CD4-positive, alpha-beta T cell (primary cell): ENCODE data around the gene SOS2. TPM values are rescaled to one million over a fixed set of nuclear protein-coding genes. Genes with fewer than 3 reads are reported as not detected.
"Not testable (repeated sequence)": the region's sequence is repeated elsewhere in the genome, so short reads cannot be mapped to it uniquely, and the experiment has no call there.

Experiments used
- ATAC-seq: fragments of 200-7000 bp; cut with Tn5 transposase; one replicate; pipeline ENCODE4 v1.10.0; 2022; ENCODE audit warnings: mild to moderate bottlenecking; ENCODE audit not compliant: poor library complexity
- CTCF ChIA-PET: fragments of 350-600 bp; sonication (Branson Sonifier 250); formaldehyde crosslinking; loops from one replicate; lab custom pipeline; 2021; ENCODE audit warnings: antibody characterized with exemption, inconsistent platforms; lab: Charles Lee
- POLR2A ChIA-PET: fragments of 350-600 bp; sonication (Branson Sonifier 250); formaldehyde crosslinking; loops from one replicate; lab custom pipeline; 2021; ENCODE audit warnings: antibody characterized with exemption, inconsistent platforms; lab: Charles Lee
- DNase-seq, 14 experiments: peaks; one replicate each; pipeline ENCODE4 v3.0.0-alpha.2; 2013 to 2020; ENCODE audit warnings: mixed read lengths in 2 of 14
- H3K27ac ChIP-seq, 2 donors: one replicate each; pipeline versions ENCODE4 v1.5.1 to v1.7.0; 2013; ENCODE audit warnings: low read length in 2 of 2, low read depth in 1 of 2, mild to moderate bottlenecking in 1 of 2
- H3K27me3 ChIP-seq, 2 experiments: 1 replicate in 1 of 2; 2 replicates in 1 of 2; pipeline versions ENCODE4 v1.6.1 to v1.7.0; 2013; ENCODE audit warnings: low read length in 2 of 2, control low read depth in 1 of 2, mild to moderate bottlenecking in 1 of 2, moderate library complexity in 1 of 2; ENCODE audit not compliant: insufficient read depth in 2 of 2, control insufficient read depth in 1 of 2
- H3K36me3 ChIP-seq: one replicate; pipeline ENCODE4 v1.6.1; 2013; ENCODE audit warnings: low read length, control low read depth; ENCODE audit not compliant: insufficient read depth
- H3K4me1 ChIP-seq: one replicate; pipeline ENCODE4 v1.6.1; 2013; ENCODE audit warnings: low read length, control low read depth; ENCODE audit not compliant: insufficient read depth
- H3K4me3 ChIP-seq: one replicate; pipeline ENCODE4 v1.5.1; 2013; ENCODE audit warnings: mild to moderate bottlenecking, low read length, moderate library complexity
- H3K9me3 ChIP-seq, 2 experiments: 1 replicate in 1 of 2; 2 replicates in 1 of 2; pipeline versions ENCODE4 v1.6.1 to v1.7.0; 2013; ENCODE audit warnings: low read length in 2 of 2, mild to moderate bottlenecking in 2 of 2, control low read depth in 1 of 2, moderate library complexity in 1 of 2; ENCODE audit not compliant: control insufficient read depth in 1 of 2, insufficient read depth in 1 of 2
- H3K27ac Mint-ChIP-seq: one replicate; pipeline ENCODE4 v1.8.0; 2020; ENCODE audit warnings: mixed read lengths
- H3K27me3 Mint-ChIP-seq: one replicate; pipeline ENCODE4 v1.8.0; 2021; ENCODE audit warnings: mixed read lengths
- H3K36me3 Mint-ChIP-seq: one replicate; pipeline ENCODE4 v1.8.0; 2021; ENCODE audit warnings: low read depth, mixed read lengths
- H3K4me1 Mint-ChIP-seq: one replicate; pipeline ENCODE4 v1.8.0; 2021; ENCODE audit warnings: low read depth, mixed read lengths
- H3K4me3 Mint-ChIP-seq: one replicate; pipeline ENCODE4 v1.8.0; 2020; ENCODE audit warnings: mild to moderate bottlenecking, mixed read lengths
- H3K9me3 Mint-ChIP-seq: one replicate; pipeline ENCODE4 v1.8.0; 2020; ENCODE audit warnings: mixed read lengths
- CTCF ChIP-seq: fragments of 200-600 bp; IDR thresholded peaks from one replicate; pipeline ENCODE4 v1.8.0; 2022; ENCODE audit warnings: antibody characterized with exemption, mild to moderate bottlenecking
- intact Hi-C, 2 experiments: fragments of 100-400 bp; cut with DNase I in 1 of 2; cut with micrococcal nuclease in 1 of 2; formaldehyde crosslinking; loops; one replicate each; pipeline versions ENCODE4 v1.15.1 to v1.9.0; 2023 to 2025; cut with DNase I, micrococcal nuclease
- total RNA-seq, 174 experiments: library from RNA in 2 of 174; stranded (reverse) in 2 of 174; gene quantifications; one replicate each; pipeline ENCODE4 v1.2.3 and lab custom pipeline; 2021 to 2026

Gene SOS2
- total RNA-seq, 2 experiments from 2014 or later = 53.8 to 56.7 TPM

- intact Hi-C loops, POLR2A ChIA-PET, H3K27ac ChIP-seq, H3K27ac Mint-ChIP-seq, H3K27me3 Mint-ChIP-seq, H3K36me3 ChIP-seq, DNase-seq, H3K36me3 Mint-ChIP-seq, H3K4me3 ChIP-seq, H3K4me1 ChIP-seq, H3K4me3 Mint-ChIP-seq, H3K27me3 ChIP-seq, H3K9me3 Mint-ChIP-seq, H3K9me3 ChIP-seq, CTCF ChIA-PET, ATAC-seq: not testable (repeated sequence)
- H3K4me1 Mint-ChIP-seq = peaks cover 33% of the 10 kb centered on the region
Measured at GRCh38 chr14:50073663-50074062, 157.7 kb downstream of the SOS2 start.

- H3K36me3 ChIP-seq = no peaks in the 10 kb centered on the region
- H3K9me3 ChIP-seq = no peaks in the 10 kb centered on the region
- intact Hi-C loops = no loop called here
- H3K4me1 Mint-ChIP-seq = peaks cover 35% of the 10 kb centered on the region
- no peaks in the 10 kb centered on the region for H3K27me3 ChIP-seq
- H3K9me3 Mint-ChIP-seq = no peaks in the 10 kb centered on the region
- ChIA-PET POLR2A (no interaction called here), CTCF (interaction anchor here (1.2 kb wide), 1 partner anchor 25 kb away, joined by 3 read pairs; no protein-coding TSS in a partner anchor)
- H3K27me3 Mint-ChIP-seq = no peaks in the 10 kb centered on the region
- TF ChIP-seq CTCF = no peak
- no peaks in the 10 kb centered on the region for H3K4me1 ChIP-seq
- no peak for DNase-seq
- H3K27ac ChIP-seq = no peak overlapping the region
- no peak for ATAC-seq
- H3K36me3 Mint-ChIP-seq = peaks cover 4% of the 10 kb centered on the region
- H3K27ac Mint-ChIP-seq = no peak overlapping the region
- no peak overlapping the region for H3K4me3 Mint-ChIP-seq
- no peak overlapping the region for H3K4me3 ChIP-seq
Measured at GRCh38 chr14:50072395-50072794, 159.0 kb downstream of the SOS2 start.

- POLR2A ChIA-PET = interaction anchor here (1.1 kb wide), 2 partner anchors 9 to 11 kb away, joined by 5 read pairs; no protein-coding TSS in a partner anchor
- intact Hi-C loops = no loop called here
- Mint-ChIP-seq H3K27ac (no peak overlapping the region), H3K9me3 (no peaks in the 10 kb centered on the region), H3K4me1 (peaks cover 36% of the 10 kb centered on the region), H3K27me3 (no peaks in the 10 kb centered on the region), H3K4me3 (no peak overlapping the region), H3K36me3 (peaks cover 4% of the 10 kb centered on the region)
- DNase-seq (no peak), ATAC-seq (no peak)
- no peak for TF ChIP-seq CTCF
- CTCF ChIA-PET = interaction anchor here (1.2 kb wide), 1 partner anchor 26 kb away, joined by 3 read pairs; no protein-coding TSS in a partner anchor
- no peaks in the 10 kb centered on the region for H3K27me3 ChIP-seq
- no peak overlapping the region for H3K27ac ChIP-seq
- no peaks in the 10 kb centered on the region for H3K36me3 ChIP-seq
- H3K4me3 ChIP-seq = no peak overlapping the region
- no peaks in the 10 kb centered on the region for H3K9me3 ChIP-seq
- peaks cover 4% of the 10 kb centered on the region for H3K4me1 ChIP-seq
Measured at GRCh38 chr14:50070840-50071548, 160.4 kb downstream of the SOS2 start.
